HepG2 (cell line): ENCODE measurements around the gene PSD4. TPM values are rescaled to one million over a fixed set of nuclear protein-coding genes. Genes with fewer than 3 reads are reported as not detected.
A peak's percentile ranks its signal among the peaks of the same experiment; 100 is the strongest.

ENCODE experiments used
- ERF ChIP-seq: IDR thresholded peaks from 2 replicates; pipeline ENCODE4 v1.6.1; 2018; ENCODE audit warnings: missing biosample characterization, missing genetic modification reagents
- ESRRA ChIP-seq: sonication (generic); formaldehyde crosslinking; IDR thresholded peaks from 2 replicates; pipeline ENCODE4 v1.5.1; 2020; ENCODE audit warnings: mild to moderate bottlenecking, low read depth, missing genetic modification reagents
- GABPB1 ChIP-seq: IDR thresholded peaks from 2 replicates; pipeline ENCODE4 v1.6.1; 2016; ENCODE audit warnings: mild to moderate bottlenecking, missing genetic modification reagents, moderate library complexity, missing compliant biosample characterization
- HCFC1 ChIP-seq: fragments of 150-350 bp; IDR thresholded peaks from 2 replicates; pipeline ENCODE4 v1.6.1; 2014; ENCODE audit warnings: low read depth, low read length
- NFKBIZ ChIP-seq: IDR thresholded peaks from 2 replicates; pipeline ENCODE4 v1.6.1; 2018; ENCODE audit warnings: missing genetic modification reagents, missing compliant biosample characterization
- RORA ChIP-seq: sonication (generic); formaldehyde crosslinking; IDR thresholded peaks from 2 replicates; pipeline ENCODE4 v1.5.0; 2020; ENCODE audit warnings: mild to moderate bottlenecking, missing genetic modification reagents, moderate library complexity
- SALL1 ChIP-seq: sonication (generic); formaldehyde crosslinking; IDR thresholded peaks from 2 replicates; pipeline ENCODE4 v1.8.0; 2022; ENCODE audit warnings: mild to moderate bottlenecking, missing genetic modification reagents
- TBP ChIP-seq: sonication (generic); formaldehyde crosslinking; IDR thresholded peaks from 2 replicates; pipeline ENCODE4 v1.5.0; 2020; ENCODE audit warnings: missing genetic modification reagents
- ZBTB38 ChIP-seq: sonication (generic); formaldehyde crosslinking; IDR thresholded peaks from 2 replicates; pipeline ENCODE4 v1.5.1; 2020; ENCODE audit warnings: mild to moderate bottlenecking, missing genetic modification reagents
- polyA plus RNA-seq, 8 experiments: library from polyadenylated mRNA; depleted of rRNA in 3 of 8; stranded (reverse) in 7 of 8; unstranded in 1 of 8; fragments of >200 nt; fragmentation: Illumina TruSeq in 4 of 8; extraction: Trizol in 4 of 8; gene quantifications; 2 replicates each; pipeline versions ENCODE4 v1.2.1 to v1.2.3, GENCODE V29; 2011 to 2016; ENCODE audit warnings: low read depth in 4 of 8, missing spikeins in 1 of 8, mixed read lengths in 1 of 8; ENCODE audit not compliant: insufficient read depth in 1 of 8
- total RNA-seq, 5 experiments: library from RNA; depleted of rRNA; stranded (reverse); fragments of >200 nt; fragmentation: Illumina TruSeq; extraction: Trizol; gene quantifications; 2 replicates each; pipeline ENCODE4 v1.2.3, GENCODE V29; 2016; ENCODE audit warnings: low read depth in 1 of 5
- TF ChIP-seq, protein P1 (sequence below), 2 experiments: sonication (generic) in 1 of 2; formaldehyde crosslinking in 1 of 2; IDR thresholded peaks; 2 replicates each; pipeline versions ENCODE4 v1.4.0 to v1.6.1; 2016 to 2020; ENCODE audit warnings: borderline replicate concordance in 1 of 2, low read depth in 1 of 2, mild to moderate bottlenecking in 1 of 2, missing genetic modification reagents in 1 of 2
- TF ChIP-seq, protein P2 (sequence below): sonication (generic); formaldehyde crosslinking; conservative IDR thresholded peaks from 2 replicates; pipeline ENCODE4 v1.4.0; 2020; ENCODE audit warnings: mild to moderate bottlenecking, missing genetic modification reagents, moderate library complexity
- TF ChIP-seq, protein P3 (sequence below): sonication (generic); formaldehyde crosslinking; IDR thresholded peaks from 2 replicates; pipeline ENCODE4 v1.4.0; 2020; ENCODE audit warnings: mild to moderate bottlenecking, missing genetic modification reagents, borderline replicate concordance
- TF ChIP-seq, protein P4 (sequence below): sonication (generic); formaldehyde crosslinking; IDR thresholded peaks from 2 replicates; pipeline ENCODE4 v1.4.0; 2020; ENCODE audit warnings: mild to moderate bottlenecking, missing genetic modification reagents

PSD4 gene
- total and polyA plus RNA-seq, 2 of the 13 experiments (the other 11 are each of a cell fraction or from before 2014, with no cell fraction given): 5.8 to 9.4 TPM

DNA sequence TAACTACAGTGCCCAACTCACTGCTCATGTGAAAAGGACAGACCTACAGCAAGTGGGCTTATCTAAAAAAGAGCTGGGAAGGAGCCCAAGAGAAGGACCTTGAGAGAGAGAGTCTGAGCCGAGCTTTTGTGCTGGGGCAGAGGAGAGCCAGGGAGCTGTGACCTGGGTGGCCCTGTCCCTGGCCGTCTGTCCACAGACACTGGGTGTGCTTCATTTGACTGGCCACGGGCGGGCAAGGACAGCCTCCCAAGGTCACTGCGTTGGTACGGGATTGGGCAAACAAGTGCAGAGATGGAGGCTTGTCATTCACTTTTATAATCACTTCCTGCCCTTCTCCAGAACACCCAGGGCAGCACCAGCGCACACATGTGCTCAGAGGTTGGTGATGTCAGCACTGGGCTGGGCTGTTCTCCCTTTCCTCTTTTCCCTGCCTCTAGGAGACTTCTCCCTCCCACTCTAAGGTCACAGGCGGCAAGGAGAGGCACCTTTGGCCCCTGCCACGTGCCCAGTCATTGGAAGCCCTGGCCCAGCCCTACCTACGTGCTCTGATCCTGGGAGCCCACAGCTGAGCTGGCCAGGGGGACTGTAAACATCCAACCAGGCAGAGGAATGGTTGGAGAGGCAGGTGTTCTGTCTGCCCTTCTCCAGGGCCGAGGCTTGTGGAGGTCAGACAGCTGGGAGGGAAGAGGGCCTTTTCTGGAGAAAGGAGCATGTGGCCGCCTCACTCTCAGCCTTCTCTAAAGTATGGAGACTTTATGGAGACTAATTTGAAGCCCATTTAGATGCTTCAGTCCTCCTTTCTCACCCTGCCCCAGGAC, 6.4 kb upstream of the PSD4 start (continued):
- TF ChIP-seq, protein P1, sequence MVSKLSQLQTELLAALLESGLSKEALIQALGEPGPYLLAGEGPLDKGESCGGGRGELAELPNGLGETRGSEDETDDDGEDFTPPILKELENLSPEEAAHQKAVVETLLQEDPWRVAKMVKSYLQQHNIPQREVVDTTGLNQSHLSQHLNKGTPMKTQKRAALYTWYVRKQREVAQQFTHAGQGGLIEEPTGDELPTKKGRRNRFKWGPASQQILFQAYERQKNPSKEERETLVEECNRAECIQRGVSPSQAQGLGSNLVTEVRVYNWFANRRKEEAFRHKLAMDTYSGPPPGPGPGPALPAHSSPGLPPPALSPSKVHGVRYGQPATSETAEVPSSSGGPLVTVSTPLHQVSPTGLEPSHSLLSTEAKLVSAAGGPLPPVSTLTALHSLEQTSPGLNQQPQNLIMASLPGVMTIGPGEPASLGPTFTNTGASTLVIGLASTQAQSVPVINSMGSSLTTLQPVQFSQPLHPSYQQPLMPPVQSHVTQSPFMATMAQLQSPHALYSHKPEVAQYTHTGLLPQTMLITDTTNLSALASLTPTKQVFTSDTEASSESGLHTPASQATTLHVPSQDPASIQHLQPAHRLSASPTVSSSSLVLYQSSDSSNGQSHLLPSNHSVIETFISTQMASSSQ (IDR thresholded peaks at IDR 0.05; ENCODE audit: low read depth): peak; percentile 43; the same call in 1 of the 2 replicates
- TF ChIP-seq, protein P1 (CRISPR knock-in tag; IDR thresholded peaks at IDR 0.05; ENCODE audit: borderline replicate concordance): peak; percentile 83
- TF ChIP-seq NFKBIZ (CRISPR knock-in tag) (peak; percentile 88), TBP (CRISPR knock-in tag) (no peak), ZBTB38 (CRISPR knock-in tag) (peak; percentile 97), ERF (CRISPR knock-in tag) (peak; percentile 99), ESRRA (CRISPR knock-in tag) (peak; percentile 100), RORA (no peak), GABPB1 (CRISPR knock-in tag) (peak; percentile 84), SALL1 (peak; percentile 100), HCFC1 (no peak)
- TF ChIP-seq, protein P2, sequence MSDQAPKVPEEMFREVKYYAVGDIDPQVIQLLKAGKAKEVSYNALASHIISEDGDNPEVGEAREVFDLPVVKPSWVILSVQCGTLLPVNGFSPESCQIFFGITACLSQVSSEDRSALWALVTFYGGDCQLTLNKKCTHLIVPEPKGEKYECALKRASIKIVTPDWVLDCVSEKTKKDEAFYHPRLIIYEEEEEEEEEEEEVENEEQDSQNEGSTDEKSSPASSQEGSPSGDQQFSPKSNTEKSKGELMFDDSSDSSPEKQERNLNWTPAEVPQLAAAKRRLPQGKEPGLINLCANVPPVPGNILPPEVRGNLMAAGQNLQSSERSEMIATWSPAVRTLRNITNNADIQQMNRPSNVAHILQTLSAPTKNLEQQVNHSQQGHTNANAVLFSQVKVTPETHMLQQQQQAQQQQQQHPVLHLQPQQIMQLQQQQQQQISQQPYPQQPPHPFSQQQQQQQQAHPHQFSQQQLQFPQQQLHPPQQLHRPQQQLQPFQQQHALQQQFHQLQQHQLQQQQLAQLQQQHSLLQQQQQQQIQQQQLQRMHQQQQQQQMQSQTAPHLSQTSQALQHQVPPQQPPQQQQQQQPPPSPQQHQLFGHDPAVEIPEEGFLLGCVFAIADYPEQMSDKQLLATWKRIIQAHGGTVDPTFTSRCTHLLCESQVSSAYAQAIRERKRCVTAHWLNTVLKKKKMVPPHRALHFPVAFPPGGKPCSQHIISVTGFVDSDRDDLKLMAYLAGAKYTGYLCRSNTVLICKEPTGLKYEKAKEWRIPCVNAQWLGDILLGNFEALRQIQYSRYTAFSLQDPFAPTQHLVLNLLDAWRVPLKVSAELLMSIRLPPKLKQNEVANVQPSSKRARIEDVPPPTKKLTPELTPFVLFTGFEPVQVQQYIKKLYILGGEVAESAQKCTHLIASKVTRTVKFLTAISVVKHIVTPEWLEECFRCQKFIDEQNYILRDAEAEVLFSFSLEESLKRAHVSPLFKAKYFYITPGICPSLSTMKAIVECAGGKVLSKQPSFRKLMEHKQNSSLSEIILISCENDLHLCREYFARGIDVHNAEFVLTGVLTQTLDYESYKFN (CRISPR knock-in tag): peak; percentile 97
- TF ChIP-seq, protein P3, sequence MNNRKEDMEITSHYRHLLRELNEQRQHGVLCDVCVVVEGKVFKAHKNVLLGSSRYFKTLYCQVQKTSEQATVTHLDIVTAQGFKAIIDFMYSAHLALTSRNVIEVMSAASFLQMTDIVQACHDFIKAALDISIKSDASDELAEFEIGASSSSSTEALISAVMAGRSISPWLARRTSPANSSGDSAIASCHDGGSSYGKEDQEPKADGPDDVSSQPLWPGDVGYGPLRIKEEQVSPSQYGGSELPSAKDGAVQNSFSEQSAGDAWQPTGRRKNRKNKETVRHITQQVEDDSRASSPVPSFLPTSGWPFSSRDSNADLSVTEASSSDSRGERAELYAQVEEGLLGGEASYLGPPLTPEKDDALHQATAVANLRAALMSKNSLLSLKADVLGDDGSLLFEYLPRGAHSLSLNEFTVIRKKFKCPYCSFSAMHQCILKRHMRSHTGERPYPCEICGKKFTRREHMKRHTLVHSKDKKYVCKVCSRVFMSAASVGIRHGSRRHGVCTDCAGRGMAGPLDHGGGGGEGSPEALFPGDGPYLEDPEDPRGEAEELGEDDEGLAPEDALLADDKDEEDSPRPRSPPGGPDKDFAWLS (CRISPR knock-in tag): peak; percentile 45; the same call in 1 of the 2 replicates
- TF ChIP-seq, protein P4, sequence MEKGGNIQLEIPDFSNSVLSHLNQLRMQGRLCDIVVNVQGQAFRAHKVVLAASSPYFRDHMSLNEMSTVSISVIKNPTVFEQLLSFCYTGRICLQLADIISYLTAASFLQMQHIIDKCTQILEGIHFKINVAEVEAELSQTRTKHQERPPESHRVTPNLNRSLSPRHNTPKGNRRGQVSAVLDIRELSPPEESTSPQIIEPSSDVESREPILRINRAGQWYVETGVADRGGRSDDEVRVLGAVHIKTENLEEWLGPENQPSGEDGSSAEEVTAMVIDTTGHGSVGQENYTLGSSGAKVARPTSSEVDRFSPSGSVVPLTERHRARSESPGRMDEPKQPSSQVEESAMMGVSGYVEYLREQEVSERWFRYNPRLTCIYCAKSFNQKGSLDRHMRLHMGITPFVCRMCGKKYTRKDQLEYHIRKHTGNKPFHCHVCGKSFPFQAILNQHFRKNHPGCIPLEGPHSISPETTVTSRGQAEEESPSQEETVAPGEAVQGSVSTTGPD: peak; percentile 50; the same call in 1 of the 2 replicates
